Measurements from ENCODE around the gene BRINP2.

Gene BRINP2

DNA sequence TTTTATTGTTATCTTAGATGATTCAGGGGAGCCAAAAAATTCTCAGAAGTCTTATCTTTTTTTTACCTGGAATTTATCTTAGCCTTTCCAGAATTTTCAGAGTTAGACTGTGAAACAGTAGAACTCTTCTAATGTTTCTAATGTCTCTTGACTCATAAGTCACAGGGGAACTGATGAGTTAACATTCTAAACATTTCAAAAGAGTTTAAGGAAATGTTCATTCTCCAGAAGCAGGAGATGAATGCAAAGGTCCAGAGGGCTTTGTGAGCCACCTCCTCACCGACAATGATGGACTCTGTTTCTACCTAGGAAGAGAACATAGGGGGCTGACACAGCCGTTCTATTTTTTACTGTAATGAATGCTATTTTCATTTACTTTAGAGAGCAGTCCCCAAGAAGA, 157.5 kb downstream of the BRINP2 start:
- DNase-seq (ENCODE audit: low read depth) = no peak
- H3K4me3 ChIP-seq (ENCODE audit: control insufficient read depth, low read depth, low read length) = no peak overlapping the region
- TF ChIP-seq, protein P1, sequence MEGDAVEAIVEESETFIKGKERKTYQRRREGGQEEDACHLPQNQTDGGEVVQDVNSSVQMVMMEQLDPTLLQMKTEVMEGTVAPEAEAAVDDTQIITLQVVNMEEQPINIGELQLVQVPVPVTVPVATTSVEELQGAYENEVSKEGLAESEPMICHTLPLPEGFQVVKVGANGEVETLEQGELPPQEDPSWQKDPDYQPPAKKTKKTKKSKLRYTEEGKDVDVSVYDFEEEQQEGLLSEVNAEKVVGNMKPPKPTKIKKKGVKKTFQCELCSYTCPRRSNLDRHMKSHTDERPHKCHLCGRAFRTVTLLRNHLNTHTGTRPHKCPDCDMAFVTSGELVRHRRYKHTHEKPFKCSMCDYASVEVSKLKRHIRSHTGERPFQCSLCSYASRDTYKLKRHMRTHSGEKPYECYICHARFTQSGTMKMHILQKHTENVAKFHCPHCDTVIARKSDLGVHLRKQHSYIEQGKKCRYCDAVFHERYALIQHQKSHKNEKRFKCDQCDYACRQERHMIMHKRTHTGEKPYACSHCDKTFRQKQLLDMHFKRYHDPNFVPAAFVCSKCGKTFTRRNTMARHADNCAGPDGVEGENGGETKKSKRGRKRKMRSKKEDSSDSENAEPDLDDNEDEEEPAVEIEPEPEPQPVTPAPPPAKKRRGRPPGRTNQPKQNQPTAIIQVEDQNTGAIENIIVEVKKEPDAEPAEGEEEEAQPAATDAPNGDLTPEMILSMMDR (IDR thresholded peaks at IDR 0.05; ENCODE audit: control insufficient read depth, insufficient read depth, low read depth, low read length, missing control alignments) = no peak

DNA sequence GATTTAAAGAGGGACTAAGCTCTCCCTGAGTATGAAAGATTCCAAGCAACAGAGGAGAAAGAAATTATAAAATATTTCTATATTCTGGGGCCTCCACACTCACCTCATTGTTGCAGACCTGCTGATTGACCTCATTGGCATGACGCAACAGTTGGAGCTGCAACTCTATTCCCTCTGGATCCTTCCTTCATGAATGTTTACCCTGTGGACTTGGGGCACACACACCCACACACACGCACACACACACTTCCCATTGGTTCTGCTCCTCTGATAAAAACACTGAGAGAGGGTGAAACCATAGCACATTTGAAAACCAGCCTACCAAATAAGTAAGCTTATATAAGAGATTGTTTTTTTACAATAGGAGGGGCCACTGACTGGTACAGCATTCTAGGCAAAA, 159.1 kb downstream of the BRINP2 start:
- TF ChIP-seq, protein P1 (IDR thresholded peaks at IDR 0.05; ENCODE audit: control insufficient read depth, insufficient read depth, low read depth, low read length, missing control alignments) = no peak
- no peak for DNase-seq (ENCODE audit: low read depth)
- H3K4me3 ChIP-seq (ENCODE audit: control insufficient read depth, low read depth, low read length) = no peak overlapping the region

Measured in AG09309 (cell line).